Right forelimb (tissue), 1 donor: ENCODE measurements around the gene CHST1.

ENCODE experiments used
- DNase-seq: peaks from one replicate; pipeline ENCODE4 v3.0.0-alpha.2; 2018

The CHST1 gene

DNA sequence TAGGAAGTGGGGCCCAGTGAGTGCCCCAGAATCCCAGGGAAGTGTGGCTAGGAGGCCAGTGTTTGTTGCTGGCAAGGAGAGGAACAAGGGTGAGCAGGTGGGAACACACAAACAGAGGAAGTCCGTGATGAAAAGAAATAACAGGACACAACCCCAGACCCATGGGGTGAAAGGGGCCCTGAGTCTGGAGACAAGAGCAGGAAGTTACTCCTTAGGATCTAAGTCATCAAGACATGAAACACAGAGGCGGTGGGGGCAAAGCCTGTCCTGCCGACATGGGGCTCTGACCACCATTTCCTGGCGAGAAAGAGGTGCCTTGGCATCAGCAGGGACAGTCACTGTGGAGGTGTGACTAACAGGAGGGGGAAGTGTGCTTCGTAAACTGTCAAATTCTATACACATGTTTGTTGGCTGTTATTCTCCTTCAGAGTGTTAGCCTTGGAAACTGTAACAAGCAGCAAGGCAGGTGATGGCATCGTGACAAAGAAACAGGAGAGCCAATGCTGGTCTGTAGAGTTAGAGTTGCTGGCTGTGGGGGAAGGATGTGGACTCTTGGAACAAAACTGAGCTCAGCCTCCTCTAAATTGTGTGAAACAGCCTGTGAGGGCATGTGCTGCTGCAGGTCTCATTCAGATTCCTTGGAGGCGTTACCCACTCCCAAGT lies 21.7 kb downstream of the CHST1 start:
- no peak for DNase-seq

DNA sequence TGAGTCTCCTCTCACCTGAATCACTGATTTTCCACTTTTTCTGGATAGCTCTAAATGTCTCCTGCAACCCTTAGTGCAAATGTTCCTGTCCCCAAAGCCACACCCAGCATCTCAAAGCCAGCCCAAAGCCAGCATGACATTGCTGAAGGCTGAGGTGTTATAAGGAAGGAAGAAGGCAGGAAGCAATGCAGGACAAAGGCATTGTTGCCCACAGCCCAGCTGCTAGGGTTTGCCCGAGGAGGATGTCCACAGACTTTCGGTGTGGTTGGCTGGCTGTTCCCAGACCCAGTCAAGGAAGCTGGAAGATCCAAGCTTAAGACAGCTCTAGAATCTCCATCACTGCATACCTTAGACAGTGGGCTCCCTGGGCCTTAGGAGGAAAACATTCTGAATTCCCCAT lies 23.5 kb downstream of the CHST1 start:
- DNase-seq = no peak

DNA sequence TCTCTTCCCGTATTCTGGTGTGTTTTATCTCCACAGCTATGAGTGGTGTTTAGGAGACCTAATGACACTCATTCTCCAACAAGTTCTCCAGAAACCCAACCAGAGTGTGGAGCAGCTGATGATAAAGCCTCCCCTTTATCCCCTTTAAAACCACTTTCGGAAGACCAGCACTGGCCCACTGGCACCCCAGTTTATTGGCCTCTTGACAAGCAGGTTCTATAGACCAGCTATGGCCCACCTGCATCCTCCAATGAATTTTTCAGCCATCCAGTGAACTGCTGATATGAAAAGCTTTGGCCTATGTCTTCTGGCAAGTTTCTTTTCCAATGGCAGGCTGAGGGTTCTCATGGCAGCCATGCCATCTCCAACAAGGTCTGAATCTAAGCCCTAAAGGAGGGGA lies 27.4 kb downstream of the CHST1 start:
- DNase-seq = no peak

DNA sequence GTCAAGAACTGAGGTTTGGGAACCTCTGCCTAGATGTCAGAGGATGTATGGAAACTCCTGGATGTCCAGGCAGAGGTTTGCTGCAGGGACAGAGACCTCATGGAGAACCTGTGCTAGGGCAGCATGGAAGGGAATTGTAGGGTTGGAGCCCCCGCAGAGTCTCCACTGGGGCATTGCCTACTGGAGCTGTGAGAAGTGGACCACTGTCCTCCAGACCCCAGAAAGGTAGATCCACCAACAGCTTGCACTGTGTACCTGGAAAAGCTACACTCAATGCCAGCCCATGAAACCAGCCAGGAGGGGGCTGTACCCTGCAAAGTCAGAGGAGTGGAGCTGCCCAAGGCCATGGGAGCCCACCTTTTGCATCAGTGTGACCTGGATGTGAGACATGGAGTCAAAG lies 29.5 kb downstream of the CHST1 start:
- no peak for DNase-seq

DNA sequence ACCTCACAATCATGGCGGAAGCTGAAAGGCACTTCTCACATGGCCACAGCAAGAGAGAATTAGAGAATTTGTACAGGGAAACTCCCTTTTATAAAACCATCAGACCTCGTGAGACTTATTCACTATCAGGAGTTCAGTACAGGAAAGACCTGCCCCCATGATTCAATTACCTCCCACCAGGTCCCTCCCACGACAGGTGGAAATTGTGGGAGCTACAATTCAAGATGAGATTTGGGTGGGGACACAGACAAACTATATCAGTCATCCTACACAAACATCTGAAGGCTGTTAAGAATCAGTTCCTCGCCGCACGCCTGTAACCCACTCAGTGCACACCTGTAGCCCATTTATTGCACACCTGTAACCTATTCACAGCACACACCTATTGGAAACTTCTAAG lies 39.8 kb downstream of the CHST1 start:
- no peak for DNase-seq

DNA sequence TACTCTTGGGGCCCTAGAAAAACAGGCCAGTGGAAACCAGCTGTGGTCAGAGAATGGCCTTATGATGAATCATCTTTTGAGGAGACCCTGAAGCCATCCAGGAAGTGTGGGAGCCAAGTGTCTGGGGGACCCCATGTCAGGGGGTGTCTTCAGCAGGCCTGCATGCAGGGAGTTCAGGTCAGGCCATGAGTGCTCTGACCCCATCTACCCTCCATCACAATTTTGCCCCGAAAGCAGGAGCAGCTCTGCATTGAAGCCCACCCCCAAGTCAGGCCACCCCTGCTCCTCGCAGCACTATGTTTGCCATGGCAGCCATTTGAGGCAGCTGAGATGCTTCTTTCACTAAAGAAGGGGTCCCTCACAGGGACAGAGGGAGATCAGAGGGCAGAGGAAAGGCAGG lies 41.3 kb downstream of the CHST1 start:
- DNase-seq = no peak

DNA sequence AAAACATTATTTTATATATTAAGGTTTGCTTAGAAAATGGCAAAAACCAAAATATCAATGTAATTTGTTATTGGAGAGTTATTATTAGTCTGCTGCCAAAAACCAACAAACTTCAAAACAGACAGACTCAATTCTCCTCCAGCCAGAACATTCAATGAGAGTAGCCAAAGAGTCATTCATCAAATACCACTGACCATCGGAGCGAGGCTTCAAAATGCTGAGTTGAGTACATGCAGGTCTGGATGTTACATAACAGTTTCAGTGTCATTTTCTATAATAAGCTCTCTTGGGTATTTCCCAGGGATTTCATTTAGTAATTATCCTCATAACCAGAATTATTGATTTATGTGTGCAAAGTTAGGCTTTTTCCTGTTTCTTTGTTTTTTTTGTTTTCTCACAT lies 42.6 kb downstream of the CHST1 start:
- no peak for DNase-seq

DNA sequence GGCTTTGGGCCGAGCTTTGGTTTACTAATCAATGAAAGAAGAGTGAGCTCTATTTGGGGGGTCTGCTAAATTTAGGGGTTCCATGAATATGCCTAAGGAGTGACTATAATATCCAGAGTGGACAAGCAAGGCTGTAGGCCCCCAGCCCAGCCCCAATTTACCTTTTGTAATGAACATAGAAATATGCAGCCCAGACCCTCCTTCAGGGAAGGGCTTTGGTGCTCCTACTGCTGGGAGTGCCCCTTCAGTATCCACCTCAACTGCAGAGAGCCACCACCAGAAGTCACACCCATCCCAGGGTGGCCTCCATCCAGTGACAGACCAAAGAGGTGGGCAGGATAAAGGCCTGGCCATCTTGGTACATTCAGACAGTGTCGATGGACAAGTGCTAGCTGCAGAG lies 43.1 kb downstream of the CHST1 start:
- DNase-seq = no peak

DNA sequence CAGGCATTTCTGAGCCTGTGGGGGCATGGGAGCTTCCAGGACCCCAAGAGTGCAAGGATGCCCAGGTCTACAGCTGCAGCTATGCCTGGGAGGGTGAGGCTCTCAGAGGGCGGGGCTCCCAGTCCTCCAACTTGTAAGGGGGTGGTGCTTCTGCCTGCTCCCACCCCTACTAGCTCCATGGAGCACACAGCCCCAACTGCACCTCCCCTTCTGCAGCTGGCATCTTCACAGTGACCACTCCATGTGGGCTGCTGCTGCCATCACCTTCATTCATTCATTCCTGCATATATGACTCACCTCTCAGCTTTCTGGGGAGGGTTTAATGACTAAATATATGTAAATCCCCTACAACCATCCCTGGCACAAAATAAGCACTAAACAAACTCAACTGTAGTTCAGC lies 43.8 kb downstream of the CHST1 start:
- DNase-seq = no peak

DNA sequence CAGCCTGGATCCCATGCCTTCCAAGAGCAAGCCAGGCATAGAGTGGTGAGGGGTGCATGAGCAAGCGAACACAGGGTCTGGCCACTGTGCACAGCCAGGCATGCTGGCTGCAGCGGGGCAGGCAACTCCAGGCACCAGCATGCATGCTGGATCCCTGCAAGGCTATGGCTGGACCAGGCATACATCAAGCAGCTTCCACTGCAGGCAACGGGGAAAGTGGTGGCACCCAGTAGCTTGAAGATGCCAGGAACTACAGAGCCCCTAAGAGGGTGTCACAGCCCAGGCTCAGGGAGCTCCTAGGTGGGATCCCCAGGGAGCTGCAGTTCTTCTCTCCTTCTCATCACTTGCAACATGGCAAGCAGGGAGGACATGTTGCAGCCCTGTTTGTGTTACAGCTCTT lies 45.2 kb downstream of the CHST1 start:
- DNase-seq = no peak

DNA sequence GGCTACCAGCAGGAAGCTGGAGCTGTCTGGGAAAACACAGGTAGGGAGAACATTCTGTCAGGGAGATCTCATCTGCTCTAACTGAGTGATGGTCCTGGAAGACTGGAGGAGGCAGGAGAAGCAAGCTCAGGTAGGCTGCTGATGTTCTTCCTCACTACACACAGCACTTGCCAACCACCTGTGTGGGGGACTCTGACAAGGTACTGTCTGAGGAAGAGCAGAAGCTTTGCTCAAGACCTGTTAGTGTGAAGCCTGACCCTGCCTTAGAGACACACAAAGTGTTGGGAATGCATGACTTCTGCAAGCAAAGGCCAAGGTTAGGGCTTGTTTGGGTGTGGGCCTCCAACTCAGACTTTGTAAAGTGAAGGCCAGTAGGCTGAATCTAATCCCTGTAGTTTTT lies 46.5 kb downstream of the CHST1 start:
- DNase-seq = no peak

DNA sequence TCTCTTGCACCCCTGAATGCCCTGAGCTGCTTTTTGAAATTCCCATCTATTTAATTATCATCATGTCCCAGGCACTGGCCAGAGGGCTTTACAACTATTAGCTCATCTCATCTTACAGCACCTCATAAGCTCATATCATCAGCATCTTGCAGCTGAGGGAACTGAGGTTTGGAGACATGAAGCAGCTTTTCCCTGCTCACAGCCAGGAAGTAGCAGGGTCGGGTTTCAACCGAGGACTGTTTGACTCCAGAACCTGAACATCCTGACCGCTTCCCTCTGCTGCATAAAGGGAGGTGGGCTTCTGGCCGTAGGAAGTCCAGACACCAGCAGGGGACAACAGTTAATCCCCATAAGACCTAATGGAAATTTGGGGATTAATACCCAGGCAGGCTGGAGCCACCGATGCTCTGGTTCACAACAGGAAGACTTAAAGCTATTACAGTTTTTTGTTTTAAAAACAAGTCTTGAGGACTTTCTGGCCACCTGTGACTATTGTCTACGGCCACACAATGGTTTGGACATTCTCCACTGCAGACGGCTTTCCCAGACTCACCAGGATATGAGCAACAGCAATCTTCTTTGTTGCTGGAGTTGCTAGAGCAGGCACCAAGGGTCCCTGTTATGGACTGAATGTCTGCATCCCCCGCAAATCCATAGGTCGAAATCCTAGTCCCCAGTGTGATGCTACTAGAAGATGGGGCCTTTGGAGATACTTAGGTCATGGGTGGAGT lies 47.4 kb downstream of the CHST1 start:
- no peak for DNase-seq

DNA sequence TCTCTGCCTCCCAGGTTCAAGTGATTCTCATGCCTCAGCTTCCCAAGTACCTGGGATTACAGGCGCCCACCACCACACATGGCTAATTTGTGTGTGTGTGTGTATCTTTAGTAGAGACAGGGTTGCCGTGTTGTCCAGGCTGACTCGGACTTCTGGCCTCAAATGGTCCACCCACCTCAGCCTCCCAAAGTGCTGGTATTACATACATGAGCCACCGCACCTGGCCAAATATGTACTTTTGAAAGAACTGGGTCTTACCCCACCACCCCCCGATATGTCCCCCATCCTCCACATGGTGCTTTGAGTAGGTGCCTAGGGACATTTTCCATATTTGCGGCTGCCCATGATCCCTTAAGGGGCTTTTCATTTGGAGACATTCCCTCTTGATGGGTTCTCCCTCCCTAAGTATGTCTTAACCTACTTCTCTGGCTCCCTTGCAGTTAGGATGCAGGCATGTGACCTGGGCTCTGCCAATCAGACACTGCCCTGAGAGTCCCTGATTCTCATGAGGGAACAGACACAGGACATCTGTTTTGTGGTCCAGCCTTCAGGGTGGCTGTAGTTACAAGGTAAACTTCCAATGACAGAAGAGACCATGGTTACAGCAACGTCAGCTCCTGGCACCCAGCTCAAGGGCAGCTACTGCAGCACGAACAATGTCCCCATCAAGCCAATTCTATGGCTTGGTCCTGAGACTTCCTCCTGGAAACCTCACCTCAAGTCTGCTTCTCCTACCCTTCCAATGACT lies 48.4 kb downstream of the CHST1 start:
- no peak for DNase-seq

DNA sequence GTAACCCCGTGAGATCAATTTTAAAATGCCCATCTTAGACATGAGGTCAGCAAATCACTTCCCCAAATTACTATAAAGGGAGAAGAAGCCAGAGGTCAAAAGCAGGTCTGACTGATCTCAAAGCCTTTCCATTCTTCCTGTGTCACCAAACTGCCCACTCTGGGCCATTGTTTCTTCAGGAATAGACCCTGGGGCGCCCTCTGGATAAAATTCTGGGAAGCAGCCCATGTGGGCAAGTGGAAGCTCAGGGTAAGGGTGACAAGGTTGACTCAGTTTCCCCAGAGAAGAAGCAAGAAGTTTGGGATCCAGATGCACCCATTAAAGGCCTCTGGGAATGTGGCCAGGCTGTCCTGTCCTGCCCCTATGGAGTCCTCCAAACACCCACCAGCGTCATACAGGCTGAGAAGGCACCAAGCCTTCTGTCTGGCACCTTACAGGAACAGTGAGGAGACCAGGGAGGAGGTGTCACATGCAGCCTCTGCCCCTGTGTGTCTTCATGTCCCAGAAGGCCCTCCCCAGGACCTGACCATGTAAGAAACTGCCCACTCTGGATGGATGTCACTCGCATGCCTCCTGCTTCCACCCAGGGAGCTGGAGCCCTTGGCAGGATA lies 50.1 kb downstream of the CHST1 start:
- no peak for DNase-seq

DNA sequence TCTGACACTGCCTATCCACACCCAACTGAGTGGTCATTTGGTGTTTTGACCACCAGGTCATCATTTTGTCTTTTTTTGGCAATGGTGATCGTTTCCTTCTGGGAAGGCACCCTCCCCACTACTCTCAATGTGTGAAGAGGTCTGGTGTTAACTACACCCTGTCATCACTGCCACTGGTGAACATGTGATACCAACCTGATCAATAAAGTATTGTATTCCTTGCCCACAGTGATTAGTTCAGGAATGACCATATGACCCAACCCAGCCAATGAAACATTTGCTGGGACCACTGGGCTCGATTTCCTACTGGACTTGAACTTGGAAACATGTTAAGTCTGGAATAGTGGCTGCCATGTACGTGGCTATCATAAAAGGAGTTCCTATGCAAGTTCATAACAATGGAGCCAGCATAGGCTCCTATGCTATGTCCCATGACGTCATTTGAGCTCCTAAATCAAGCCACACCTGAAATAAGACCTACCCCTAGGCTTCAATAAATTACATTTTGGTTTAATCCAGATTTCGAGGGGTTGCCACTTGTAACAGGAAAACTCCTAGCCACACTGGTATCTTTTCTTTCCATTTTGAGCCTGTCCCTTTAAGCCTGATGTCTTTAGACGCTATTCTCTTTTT lies 51.1 kb downstream of the CHST1 start:
- DNase-seq = no peak

DNA sequence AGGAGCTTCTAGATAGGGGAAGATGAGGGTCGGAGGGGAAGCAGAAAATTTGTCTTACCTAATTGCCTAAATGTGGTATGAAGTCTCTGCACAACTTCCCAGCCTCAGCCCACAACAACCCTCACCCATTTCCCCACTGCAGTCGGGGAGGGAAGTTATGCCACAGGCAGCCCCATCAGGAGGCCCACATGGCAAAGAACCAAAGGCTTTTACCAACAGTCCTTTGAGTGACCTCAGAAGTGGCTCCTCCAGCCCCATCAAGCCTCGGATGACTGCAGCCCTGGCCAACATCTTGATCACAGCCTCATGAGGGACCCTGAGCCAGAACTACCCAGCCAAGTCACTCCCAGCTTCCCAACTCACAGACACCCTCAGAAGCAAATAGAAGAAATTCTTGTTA lies 54.8 kb downstream of the CHST1 start:
- DNase-seq = no peak

DNA sequence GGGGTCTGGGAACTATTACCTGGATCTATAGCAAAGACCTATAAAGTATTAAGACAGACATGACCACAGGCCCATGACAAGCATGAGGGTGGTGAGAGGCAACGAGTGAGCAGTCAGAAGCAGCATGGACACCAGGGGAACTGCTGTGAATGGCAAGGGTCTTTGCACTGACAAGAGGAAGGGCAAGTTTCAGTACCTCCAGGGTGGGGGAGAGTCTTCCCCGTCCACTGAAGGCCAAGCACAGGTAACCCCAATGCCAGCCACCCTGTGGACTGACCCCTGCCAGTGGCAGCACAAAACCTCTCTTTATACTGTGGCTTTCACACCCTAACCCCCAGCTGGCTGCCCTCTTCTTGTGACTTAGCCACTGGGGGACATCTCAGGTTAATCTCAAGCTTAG lies 55.5 kb downstream of the CHST1 start:
- no peak for DNase-seq

DNA sequence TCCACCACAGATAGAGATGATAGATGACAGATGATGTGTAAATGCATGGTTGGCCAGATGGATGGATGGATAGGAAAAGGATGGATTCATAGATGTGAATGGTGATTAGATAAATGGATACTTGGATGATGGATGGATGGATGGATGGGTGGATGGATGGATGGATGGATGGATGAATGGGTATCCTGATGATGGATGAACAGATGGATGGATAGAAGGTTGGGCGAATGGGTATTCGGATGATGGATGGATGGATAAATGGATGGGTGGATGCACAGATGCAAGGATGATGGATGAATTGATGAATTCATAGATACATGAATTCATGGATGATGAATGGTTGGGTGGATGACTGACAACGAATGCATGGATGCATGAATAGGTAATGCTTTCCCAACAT lies 56.1 kb downstream of the CHST1 start:
- DNase-seq = no peak

DNA sequence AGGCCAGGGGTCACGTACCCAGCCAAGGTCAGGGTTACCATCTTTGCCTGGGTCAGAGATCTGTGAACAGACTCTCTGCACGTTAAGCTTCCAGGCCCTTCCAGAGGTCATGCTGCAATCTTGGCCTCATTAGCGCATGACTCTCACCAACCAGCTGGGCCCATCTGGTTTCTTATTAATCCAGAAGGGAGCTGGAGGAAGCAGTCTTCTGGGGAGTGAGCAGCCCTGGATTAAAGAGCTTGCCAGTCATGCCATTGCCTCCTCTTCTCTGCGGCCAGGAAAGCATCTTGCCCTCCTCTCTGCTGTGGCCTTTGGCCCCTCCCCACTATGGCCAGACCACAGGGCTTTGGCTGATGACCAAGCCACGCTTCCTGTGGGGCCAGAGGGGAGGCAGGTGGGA lies 57.4 kb downstream of the CHST1 start:
- DNase-seq = no peak

DNA sequence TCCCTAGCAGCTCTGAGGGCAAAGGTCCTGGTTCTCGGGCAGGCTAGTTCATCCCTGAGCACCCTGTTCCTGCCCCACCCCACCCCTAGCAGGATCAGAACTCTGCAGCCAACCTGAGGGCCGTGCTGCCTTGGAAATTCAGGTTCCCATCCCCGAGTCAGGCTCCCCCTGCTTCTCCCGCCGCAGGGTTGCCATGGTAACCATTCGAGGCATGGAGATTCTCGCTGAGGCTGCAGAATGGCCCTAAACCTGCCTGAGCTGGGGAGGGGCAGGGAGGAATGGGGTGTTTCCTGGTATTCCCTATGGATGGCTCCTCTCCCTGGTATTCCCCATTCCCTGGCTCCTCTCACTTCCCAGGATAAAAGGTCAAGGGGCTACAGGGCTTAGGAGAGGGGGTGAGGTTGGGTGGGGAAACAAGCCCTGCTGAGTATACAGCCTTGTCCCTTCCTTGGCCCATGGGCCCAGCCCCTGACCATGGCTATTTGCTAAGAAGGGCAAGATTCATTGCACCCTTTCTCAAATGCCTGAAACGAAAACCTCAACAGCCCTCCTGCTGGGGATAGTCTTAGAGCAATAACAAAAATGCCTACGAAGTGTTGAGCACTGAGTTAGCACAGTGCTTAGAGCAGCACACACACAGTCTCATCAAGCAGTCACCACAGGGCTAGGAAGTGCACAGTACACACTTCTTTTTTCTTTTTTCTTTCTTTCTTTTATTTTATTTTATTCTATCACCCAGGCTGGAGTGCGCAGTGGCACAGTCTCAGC lies 58.7 kb downstream of the CHST1 start:
- DNase-seq = no peak

DNA sequence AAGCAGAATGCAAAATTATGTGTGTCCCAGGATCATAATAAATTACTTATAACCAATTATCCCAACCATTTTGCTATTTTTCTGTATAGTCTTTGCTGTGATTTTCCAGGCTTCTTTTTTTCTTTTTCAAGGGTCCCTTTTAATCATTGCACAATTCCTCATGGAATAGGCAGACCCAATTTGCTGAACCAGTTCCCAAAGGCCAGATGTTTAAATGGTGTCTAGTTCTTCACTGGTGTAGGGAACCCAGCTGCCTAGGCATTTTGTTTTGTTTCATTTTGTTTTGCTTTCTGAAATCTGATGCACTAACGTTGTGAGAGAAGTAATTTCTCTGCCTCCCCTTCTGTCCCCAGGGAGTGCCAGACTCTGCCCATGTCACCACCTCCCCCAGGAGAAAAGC lies 60.4 kb downstream of the CHST1 start:
- DNase-seq = no peak

DNA sequence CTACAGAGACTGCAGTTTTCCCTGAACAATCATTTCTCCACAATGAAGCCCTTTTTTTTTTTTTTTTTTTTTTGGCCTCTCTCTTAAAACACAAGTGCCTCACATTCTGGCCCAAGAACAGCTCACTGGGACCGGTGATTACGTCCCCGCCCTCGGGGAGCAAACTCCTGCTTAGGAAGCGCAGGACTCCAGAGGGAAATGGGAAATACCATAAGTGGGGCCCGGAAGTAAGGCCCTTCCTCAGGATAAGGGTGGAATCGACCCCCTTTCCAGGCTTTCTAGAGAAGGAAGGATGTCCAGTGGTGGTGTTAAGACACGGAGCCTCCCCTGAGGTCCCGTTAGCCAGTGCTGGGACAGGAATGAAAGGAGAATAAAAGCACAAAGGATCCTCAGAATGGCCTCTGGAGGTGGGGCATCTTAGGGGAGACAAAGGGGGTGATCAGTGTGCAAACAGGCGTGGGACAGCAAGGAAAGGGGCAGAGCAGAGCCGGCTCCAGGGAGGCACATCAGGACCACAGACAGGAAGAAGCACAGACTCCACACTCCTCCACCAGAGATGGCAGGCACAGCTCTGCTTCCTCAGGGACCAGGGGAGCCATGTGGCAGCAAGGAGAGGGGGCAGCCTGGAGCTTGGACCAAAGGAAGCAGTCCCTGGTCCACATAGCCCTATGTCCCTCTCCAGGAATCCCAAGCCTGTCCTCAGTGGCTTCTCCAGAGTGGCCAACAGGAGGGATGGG lies 61.3 kb downstream of the CHST1 start:
- no peak for DNase-seq
